Fibroblast of villous mesenchyme (primary cell): ENCODE data around the gene EPN1. TPM values are rescaled to one million over a fixed set of nuclear protein-coding genes. Genes with fewer than 3 reads are reported as not detected.

ENCODE experiments used
- DNase-seq: peaks from one replicate; pipeline ENCODE4 v3.0.0-alpha.2; 2010; ENCODE audit warnings: low read depth
- H3K4me3 ChIP-seq: 2 replicates; pipeline ENCODE4 v1.5.1; 2011; ENCODE audit warnings: low read depth, mild to moderate bottlenecking, low read length
- total RNA-seq: library from RNA; depleted of rRNA; stranded (reverse); fragments of >200 nt; gene quantifications from 2 replicates; pipeline ENCODE4 v1.2.3, GENCODE V29; 2012
- TF ChIP-seq, protein P1 (sequence below): IDR thresholded peaks from 2 replicates; pipeline ENCODE4 v1.5.1; 2012; ENCODE audit warnings: low read depth, mild to moderate bottlenecking, low read length; ENCODE audit not compliant: insufficient read depth

The EPN1 gene
- total RNA-seq, 1 donor = 17.7 TPM

DNA sequence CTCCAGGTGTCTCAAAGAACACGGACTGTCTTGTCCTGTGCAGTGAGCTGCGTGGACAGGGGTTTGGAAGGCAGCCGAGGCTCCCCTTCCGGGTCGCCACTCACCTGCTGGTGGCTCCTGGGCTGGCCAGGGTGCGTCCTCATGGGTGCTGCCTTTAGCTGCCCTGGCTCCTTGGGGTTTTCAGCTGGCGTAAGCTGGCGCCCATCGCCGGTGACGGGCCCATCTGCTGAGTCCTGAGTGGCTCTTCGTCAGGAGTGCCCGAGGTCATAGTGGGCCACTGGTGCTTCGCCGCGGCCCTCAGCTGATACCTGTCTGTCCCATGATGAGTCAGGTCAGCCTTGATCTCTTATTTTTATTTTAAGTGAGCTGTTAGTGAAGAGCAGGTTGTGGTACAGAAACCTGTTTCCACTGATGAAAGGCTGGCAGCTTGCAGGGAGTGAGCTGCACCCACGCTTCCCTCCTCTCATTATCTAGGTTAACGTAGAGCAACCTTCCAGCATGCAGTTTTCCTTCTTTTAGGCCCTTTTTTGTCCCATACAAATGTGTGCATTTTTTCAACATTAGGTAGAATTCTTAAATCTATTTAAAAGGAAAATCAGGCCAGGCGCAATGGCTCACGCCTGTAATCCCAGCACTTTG is 18.4 kb downstream of the EPN1 start:
- TF ChIP-seq, protein P1, sequence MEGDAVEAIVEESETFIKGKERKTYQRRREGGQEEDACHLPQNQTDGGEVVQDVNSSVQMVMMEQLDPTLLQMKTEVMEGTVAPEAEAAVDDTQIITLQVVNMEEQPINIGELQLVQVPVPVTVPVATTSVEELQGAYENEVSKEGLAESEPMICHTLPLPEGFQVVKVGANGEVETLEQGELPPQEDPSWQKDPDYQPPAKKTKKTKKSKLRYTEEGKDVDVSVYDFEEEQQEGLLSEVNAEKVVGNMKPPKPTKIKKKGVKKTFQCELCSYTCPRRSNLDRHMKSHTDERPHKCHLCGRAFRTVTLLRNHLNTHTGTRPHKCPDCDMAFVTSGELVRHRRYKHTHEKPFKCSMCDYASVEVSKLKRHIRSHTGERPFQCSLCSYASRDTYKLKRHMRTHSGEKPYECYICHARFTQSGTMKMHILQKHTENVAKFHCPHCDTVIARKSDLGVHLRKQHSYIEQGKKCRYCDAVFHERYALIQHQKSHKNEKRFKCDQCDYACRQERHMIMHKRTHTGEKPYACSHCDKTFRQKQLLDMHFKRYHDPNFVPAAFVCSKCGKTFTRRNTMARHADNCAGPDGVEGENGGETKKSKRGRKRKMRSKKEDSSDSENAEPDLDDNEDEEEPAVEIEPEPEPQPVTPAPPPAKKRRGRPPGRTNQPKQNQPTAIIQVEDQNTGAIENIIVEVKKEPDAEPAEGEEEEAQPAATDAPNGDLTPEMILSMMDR = no peak
- no peak for DNase-seq
- H3K4me3 ChIP-seq = no peak overlapping the region

DNA sequence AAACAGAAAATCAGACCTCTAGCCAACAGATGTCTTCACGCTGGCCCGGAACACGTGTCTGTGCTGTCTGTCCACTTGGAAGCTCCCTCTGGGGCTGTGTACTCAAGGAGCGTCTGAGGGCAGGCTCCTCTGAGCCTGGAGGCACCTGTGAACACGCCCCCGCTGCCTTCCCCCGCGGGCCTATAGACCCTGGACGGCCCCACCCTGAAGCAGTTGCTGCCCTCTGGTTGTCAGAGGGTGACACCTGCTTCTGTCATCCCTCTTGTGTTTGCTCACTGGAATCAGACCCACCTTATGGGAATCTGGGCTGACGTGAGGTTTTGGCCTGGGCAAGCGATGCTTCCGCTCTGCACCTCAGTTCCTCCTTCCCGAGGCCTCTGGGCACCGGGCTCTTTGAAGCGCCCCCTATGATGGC is 19.2 kb downstream of the EPN1 start:
- no peak overlapping the region for H3K4me3 ChIP-seq
- DNase-seq = no peak
- TF ChIP-seq, protein P1 = no peak

DNA sequence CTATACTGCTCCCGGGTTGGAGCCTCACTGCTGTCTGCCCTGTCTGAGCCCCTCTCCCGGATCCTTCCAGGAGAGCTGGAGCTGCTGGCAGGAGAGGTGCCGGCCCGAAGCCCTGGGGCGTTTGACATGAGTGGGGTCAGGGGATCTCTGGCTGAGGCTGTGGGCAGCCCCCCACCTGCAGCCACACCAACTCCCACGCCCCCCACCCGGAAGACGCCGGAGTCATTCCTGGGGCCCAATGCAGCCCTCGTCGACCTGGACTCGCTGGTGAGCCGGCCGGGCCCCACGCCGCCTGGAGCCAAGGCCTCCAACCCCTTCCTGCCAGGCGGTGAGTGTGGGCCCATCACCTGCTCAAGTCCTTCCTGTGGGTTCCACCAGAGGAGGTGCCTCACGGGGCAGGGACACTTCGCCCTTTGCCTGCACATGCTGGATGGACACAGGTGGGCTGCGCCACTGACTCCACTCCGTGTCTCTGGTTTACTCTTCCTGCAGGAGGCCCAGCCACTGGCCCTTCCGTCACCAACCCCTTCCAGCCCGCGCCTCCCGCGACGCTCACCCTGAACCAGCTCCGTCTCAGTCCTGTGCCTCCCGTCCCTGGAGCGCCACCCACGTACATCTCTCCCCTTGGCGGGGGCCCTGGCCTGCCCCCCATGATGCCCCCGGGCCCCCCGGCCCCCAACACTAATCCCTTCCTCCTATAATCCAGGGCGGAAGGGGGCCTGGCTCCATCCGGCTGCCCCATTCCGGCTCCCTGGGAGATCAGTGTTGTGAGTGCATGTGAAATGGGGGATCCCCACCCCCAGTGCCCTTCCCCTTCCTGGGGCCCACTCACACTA is 19.8 kb downstream of the EPN1 start:
- TF ChIP-seq, protein P1 = no peak
- no peak overlapping the region for H3K4me3 ChIP-seq
- no peak for DNase-seq

DNA sequence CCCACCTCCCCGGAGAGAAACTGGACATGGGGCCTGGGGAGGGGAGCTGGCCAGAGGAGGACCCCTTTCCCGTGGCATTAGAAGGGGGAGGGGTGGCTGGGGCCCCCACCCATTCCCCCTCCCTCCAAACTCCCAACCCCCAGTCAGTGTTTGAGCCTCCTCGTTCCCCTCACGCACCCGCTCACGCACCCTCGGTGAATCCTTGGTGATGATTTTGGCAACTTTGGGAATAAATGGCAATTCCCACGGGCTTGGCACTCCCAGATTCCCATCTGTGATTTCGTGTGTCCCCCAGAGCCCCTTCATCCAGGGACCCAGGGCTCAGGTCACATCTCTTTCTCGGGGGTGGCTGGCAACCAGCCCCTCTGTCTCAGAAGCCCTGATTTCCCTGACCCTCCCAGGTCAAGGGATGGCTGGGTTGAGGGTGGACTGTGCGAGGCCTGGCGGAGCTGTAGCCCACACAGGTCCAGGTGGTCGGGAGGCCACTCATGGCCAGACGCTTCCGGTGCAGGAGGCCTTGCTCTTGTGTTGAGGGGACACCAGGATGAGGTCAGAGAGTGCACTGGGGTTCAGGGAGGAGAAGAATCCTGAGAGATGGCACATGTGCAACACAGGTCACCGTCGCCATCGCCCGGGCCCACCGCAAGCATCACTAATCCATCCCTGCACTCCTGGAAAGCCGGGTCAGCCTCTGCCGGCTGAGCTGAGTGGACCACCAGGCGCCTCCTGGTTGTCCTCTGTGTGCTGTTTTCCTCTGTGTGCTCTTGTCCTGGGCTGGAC is 20.7 kb downstream of the EPN1 start:
- H3K4me3 ChIP-seq = no peak overlapping the region
- TF ChIP-seq, protein P1 = no peak
- DNase-seq = no peak

DNA sequence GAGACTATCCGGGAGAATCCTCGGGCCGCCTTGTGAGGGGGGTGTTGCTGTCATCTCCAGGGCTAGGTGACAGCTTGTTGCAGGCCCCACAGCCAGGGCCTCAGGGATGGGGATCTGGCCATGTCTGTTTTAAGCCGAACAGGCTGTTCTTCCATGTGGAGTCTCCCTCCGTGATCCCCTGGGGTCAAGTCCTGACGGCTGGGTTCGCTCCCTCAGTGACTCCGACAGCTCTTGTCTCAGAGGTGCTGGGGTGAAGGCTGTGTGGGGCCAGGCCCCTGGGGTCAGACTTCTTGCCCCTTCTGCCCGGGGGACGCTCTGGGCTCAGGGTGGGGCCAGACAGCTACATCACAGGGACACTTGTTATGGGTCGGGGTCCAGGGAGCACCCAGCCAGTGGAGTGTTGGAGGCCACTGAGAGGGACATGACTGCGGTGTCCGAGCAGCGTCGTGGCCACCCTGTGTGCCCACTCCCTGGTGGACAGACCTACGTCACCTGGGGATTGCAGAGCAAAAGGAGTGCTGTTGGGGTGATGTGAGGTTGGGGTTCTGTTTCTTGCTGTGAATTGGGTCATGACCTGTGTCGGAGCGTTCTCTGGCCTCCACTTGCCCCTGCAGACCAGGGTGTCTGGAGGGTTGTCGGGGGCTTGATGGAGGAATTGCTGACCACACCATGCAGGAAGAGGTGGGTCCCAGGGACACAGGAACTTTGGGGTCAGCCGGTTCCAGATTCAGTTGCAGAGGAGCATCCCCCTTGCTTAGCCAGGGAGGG is 21.5 kb downstream of the EPN1 start:
- no peak overlapping the region for H3K4me3 ChIP-seq
- no peak for DNase-seq
- TF ChIP-seq, protein P1 = no peak

DNA sequence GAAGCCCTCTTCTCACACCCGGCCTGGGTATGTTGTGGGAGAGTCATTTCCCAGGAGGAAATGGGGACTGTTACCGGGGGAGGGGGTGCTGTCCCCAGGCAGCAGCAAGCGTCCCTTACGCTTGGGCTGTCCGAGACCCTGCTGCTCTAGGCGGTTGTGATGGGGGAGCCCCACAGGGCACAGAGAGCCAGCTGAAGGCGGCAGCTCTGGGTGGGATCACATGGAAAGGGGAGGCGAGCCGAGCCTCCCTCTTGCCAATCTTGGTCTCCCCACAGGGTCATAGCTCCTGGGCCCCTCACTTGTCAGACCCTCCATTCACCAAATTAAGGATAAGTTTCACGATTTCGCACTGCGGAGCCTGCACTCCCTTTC is 22.0 kb downstream of the EPN1 start:
- DNase-seq = no peak
- H3K4me3 ChIP-seq = no peak overlapping the region
- TF ChIP-seq, protein P1 = no peak
